Astrocyte (in vitro differentiated cells and primary cell): ENCODE data around the gene SLC6A7.

Experiments
- EZH2 ChIP-seq: IDR thresholded peaks from 2 replicates; pipeline ENCODE4 v1.6.1; 2012; ENCODE audit warnings: mild to moderate bottlenecking, low read length, inconsistent platforms; ENCODE audit not compliant: insufficient read depth
- TF ChIP-seq, protein P1 (sequence below): IDR thresholded peaks from 2 replicates; pipeline ENCODE4 v1.5.1; 2011; ENCODE audit warnings: low read depth, mild to moderate bottlenecking, inconsistent platforms, low read length, moderate library complexity; ENCODE audit not compliant: insufficient read depth

DNA sequence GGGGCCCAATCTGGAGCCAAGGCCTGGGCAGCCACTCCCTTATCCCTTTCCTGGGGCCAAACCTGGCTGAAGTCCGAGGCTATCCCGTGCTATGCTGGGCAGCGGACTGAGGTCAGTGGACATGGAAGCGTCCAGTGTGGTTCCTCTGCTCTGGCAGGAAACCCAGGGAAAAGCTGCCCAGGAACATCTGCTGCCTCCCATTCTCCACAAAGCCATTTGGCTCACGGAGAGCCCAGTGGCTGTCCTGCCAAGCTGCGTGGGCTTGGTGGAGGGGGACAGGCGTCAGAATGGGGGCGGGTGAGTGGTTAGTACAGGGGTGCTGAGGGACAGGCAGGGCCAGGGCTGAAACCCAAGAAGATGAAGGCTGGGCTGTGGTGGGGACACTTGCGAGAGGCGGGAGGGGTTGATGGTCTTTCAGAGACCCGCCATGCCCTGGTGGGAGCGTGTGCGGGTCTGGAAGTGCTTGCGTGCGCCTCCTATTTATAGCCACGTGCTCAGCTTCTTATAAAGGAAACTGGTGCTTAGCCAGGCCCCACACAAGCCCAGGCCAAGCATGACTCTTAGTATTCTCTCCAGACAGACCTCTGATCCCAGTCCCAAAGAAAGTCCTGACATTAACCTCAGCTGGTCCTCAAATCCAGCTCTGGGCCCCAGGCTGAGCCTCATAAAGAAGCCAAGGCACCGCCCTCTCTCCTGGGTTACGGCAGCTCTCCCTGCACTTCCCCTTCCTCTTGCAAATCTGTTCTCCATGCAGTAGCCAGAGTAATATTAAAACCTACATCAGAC, 9.4 kb upstream of the SLC6A7 start:
- TF ChIP-seq EZH2: no peak
- TF ChIP-seq, protein P1, sequence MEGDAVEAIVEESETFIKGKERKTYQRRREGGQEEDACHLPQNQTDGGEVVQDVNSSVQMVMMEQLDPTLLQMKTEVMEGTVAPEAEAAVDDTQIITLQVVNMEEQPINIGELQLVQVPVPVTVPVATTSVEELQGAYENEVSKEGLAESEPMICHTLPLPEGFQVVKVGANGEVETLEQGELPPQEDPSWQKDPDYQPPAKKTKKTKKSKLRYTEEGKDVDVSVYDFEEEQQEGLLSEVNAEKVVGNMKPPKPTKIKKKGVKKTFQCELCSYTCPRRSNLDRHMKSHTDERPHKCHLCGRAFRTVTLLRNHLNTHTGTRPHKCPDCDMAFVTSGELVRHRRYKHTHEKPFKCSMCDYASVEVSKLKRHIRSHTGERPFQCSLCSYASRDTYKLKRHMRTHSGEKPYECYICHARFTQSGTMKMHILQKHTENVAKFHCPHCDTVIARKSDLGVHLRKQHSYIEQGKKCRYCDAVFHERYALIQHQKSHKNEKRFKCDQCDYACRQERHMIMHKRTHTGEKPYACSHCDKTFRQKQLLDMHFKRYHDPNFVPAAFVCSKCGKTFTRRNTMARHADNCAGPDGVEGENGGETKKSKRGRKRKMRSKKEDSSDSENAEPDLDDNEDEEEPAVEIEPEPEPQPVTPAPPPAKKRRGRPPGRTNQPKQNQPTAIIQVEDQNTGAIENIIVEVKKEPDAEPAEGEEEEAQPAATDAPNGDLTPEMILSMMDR: no peak
